ENCODE measurements around the gene RAF1.

RAF1 gene

DNA sequence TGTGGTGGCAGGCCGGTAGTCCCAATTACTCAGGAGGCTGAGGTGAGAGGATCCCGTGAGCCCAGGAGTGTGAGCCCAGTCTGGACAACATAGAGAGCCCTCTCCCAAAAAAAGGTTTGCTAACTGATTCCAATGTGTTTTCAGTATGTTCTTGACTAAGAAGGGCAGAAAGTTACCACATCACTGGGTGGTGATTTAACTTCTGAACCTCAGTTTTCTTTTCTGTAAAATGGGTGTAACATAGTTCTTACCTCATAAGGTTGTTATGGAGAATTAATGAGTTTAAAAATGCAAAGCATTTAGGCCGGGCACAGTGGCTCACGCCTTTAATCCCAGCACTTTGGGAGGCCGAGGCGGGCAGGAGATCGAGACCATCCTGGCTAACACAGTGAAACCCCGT lies 28.5 kb upstream of the RAF1 start:
- Histone ChIP-seq H3K79me2 (ENCODE audit: low read length) (no peaks in the 10 kb centered on the region), H3F3A (ENCODE audit: insufficient read depth, low read length) (no peaks in the 10 kb centered on the region), H3K9me2 (replicated peaks; ENCODE audit: insufficient read depth, low read length) (no peaks in the 10 kb centered on the region), H3K9ac (ENCODE audit: low read length) (no peak overlapping the region), H3K9me3 (replicated peaks; ENCODE audit: insufficient read depth, low read length) (no peaks in the 10 kb centered on the region), H3K4me2 (ENCODE audit: low read depth, low read length) (no peak overlapping the region), H3K4me3 (ENCODE audit: low read length) (no peak overlapping the region), H3K4me1 (ENCODE audit: low read length) (peaks cover 9% of the 10 kb centered on the region; the same call in 1 of the 2 replicates), H3K27me3 (replicated peaks; ENCODE audit: insufficient read depth, low read length) (no peaks in the 10 kb centered on the region), H2AFZ (ENCODE audit: low read length) (no peak overlapping the region), H3K27ac (ENCODE audit: low read length) (no peak overlapping the region), H4K20me1 (ENCODE audit: insufficient read depth, low read length) (no peaks in the 10 kb centered on the region), H3K36me3 (replicated peaks; ENCODE audit: insufficient read depth, low read length) (no peaks in the 10 kb centered on the region)
- no peak for TF ChIP-seq EZH2phosphoT487 (IDR thresholded peaks at IDR 0.05; ENCODE audit: low read length)
- no peak for TF ChIP-seq EZH2 (optimal IDR thresholded peaks at IDR 0.05; ENCODE audit: low read depth, low read length)
- TF ChIP-seq, protein P1, sequence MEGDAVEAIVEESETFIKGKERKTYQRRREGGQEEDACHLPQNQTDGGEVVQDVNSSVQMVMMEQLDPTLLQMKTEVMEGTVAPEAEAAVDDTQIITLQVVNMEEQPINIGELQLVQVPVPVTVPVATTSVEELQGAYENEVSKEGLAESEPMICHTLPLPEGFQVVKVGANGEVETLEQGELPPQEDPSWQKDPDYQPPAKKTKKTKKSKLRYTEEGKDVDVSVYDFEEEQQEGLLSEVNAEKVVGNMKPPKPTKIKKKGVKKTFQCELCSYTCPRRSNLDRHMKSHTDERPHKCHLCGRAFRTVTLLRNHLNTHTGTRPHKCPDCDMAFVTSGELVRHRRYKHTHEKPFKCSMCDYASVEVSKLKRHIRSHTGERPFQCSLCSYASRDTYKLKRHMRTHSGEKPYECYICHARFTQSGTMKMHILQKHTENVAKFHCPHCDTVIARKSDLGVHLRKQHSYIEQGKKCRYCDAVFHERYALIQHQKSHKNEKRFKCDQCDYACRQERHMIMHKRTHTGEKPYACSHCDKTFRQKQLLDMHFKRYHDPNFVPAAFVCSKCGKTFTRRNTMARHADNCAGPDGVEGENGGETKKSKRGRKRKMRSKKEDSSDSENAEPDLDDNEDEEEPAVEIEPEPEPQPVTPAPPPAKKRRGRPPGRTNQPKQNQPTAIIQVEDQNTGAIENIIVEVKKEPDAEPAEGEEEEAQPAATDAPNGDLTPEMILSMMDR (IDR thresholded peaks at IDR 0.05; ENCODE audit: low read length), result no peak
- no peak for DNase-seq

DNA sequence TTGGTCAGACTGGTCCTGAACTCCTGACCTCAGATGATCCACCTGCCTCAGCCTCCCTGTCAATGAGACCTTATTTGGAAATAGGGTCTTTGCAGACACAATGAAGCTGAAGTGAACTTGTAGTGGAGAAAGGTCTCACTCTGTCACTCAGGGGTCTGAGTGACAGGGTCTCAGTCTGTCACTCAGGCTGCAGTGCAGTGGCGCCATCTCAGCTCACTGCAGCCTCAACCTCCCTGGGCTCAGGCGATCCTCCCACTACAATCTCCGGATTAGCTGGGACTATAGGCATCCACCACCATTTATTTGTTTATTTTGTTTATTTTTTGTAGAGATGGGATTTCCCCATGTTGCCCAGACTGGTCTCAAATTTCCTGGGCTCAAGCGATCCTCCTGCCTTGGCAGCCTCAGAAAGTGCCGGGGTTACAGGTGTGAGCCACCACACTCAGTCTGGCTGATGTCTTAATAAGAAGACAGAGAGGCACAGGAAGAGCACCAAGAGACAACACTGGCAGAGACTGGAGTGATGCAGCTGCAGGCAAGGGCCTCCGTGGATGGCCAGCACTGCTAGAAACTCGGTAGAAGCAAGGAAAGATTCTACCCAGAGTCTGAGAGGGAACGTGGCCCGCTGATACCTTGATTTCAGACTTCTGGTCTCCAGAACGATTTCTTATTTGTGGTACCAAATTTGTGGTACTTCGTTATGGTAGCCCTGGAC lies 26.2 kb upstream of the RAF1 start:
- Histone ChIP-seq H3K4me2 (ENCODE audit: low read depth, low read length) (no peak overlapping the region), H3K9me3 (replicated peaks; ENCODE audit: insufficient read depth, low read length) (no peaks in the 10 kb centered on the region), H2AFZ (ENCODE audit: low read length) (no peak overlapping the region), H3K27ac (ENCODE audit: low read length) (no peak overlapping the region), H3K27me3 (replicated peaks; ENCODE audit: insufficient read depth, low read length) (no peaks in the 10 kb centered on the region), H3K4me1 (ENCODE audit: low read length) (peaks cover 9% of the 10 kb centered on the region; the same call in 1 of the 2 replicates), H3K36me3 (replicated peaks; ENCODE audit: insufficient read depth, low read length) (no peaks in the 10 kb centered on the region), H3K9ac (ENCODE audit: low read length) (no peak overlapping the region), H3K4me3 (ENCODE audit: low read length) (no peak overlapping the region), H3F3A (ENCODE audit: insufficient read depth, low read length) (no peaks in the 10 kb centered on the region), H3K9me2 (replicated peaks; ENCODE audit: insufficient read depth, low read length) (no peaks in the 10 kb centered on the region), H4K20me1 (ENCODE audit: insufficient read depth, low read length) (no peaks in the 10 kb centered on the region), H3K79me2 (ENCODE audit: low read length) (no peaks in the 10 kb centered on the region)
- no peak for DNase-seq
- no peak for TF ChIP-seq EZH2 (optimal IDR thresholded peaks at IDR 0.05; ENCODE audit: low read depth, low read length)
- TF ChIP-seq, protein P1 (IDR thresholded peaks at IDR 0.05; ENCODE audit: low read length), result no peak
- TF ChIP-seq EZH2phosphoT487 (IDR thresholded peaks at IDR 0.05; ENCODE audit: low read length), result no peak

DNA sequence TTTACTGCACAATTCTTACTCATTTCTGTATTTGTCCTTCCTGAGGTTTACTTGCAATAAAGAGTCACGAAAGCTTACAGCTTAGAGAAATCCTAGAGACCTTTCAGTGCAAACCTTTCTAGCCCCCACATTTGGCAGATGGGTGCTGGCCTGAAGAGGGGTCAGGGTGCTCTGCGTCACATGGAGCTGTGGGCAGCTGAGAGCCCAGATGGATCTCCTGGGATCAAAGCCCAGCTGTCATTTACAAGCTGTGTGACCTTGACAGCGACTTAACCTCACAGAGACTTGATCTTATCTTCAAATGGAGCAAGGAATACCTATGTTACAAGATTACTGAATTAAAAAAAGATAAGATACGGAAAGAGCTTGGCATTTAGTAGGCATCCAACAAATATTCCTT lies 24.0 kb upstream of the RAF1 start:
- H3K27ac ChIP-seq (ENCODE audit: low read length), result no peak overlapping the region
- no peaks in the 10 kb centered on the region for H3K4me1 ChIP-seq (ENCODE audit: low read length)
- no peaks in the 10 kb centered on the region for H3K27me3 ChIP-seq (replicated peaks; ENCODE audit: insufficient read depth, low read length)
- H3F3A ChIP-seq (ENCODE audit: insufficient read depth, low read length), result no peaks in the 10 kb centered on the region
- H3K9me2 ChIP-seq (replicated peaks; ENCODE audit: insufficient read depth, low read length), result no peaks in the 10 kb centered on the region
- no peaks in the 10 kb centered on the region for H3K79me2 ChIP-seq (ENCODE audit: low read length)
- H3K4me3 ChIP-seq (ENCODE audit: low read length), result no peak overlapping the region
- DNase-seq, result no peak
- H3K36me3 ChIP-seq (replicated peaks; ENCODE audit: insufficient read depth, low read length), result no peaks in the 10 kb centered on the region
- no peak overlapping the region for H2AFZ ChIP-seq (ENCODE audit: low read length)
- no peak overlapping the region for H3K9ac ChIP-seq (ENCODE audit: low read length)
- H4K20me1 ChIP-seq (ENCODE audit: insufficient read depth, low read length), result no peaks in the 10 kb centered on the region
- TF ChIP-seq, protein P1 (IDR thresholded peaks at IDR 0.05; ENCODE audit: low read length), result no peak
- TF ChIP-seq EZH2 (optimal IDR thresholded peaks at IDR 0.05; ENCODE audit: low read depth, low read length) (no peak), EZH2phosphoT487 (IDR thresholded peaks at IDR 0.05; ENCODE audit: low read length) (no peak)
- H3K9me3 ChIP-seq (replicated peaks; ENCODE audit: insufficient read depth, low read length), result no peaks in the 10 kb centered on the region
- H3K4me2 ChIP-seq (ENCODE audit: low read depth, low read length), result no peak overlapping the region

All from MM.1S (cell line).